ENCODE results near the gene FAAP20.

Gene FAAP20

DNA sequence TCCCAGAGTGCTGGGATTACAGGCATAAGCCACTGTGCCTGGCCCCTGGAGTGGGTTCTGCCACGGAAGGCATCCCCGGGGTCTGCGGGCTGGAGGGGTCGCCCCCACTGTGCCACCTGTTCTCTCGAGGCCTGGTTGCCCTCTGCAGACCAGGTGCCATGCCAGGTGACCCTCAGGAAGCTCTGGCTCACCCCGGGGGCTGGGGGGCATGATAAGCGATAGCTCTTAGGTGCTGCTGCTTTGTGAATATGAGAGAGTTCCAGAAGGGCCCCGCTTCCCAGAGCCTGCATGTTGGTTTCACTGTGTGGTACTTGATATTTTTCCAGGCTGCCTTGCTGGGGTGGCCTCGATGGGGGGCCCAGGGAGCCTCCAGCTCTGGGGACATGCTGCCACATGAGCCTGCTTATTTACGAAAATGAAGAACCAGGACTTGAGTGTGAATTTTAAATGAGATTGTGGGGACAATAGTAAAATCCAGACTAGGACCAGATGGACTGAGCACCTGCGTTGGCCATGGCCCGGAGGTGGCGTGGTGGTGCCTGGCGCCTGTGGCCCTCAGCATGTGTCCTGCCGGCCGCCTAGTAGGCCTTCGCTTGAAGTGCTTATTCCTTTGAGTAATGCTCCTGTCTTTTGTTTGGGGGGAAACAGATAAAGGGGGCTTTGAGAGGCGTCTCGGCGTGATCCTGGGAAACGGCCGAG, 40.9 kb upstream of the FAAP20 start:
- H3K4me3 ChIP-seq (ENCODE audit: low read depth, low read length), result no peak overlapping the region
- no peaks in the 10 kb centered on the region for H3K27me3 ChIP-seq (ENCODE audit: insufficient read depth, low read length)
- H3K36me3 ChIP-seq (ENCODE audit: insufficient read depth, low read length), result no peaks in the 10 kb centered on the region
- H3K79me2 ChIP-seq (ENCODE audit: control insufficient read depth, insufficient read depth, low read length, unreplicated experiment), result peaks cover 94% of the 10 kb centered on the region
- H3K4me1 ChIP-seq (ENCODE audit: control insufficient read depth, insufficient read depth, low read length, unreplicated experiment), result peaks cover 56% of the 10 kb centered on the region
- peak overlapping the region; percentile 73 for H3K27ac ChIP-seq (ENCODE audit: low read depth, low read length)
- no peak overlapping the region for H2AFZ ChIP-seq (ENCODE audit: low read length, unreplicated experiment)

- Histone ChIP-seq H3K79me2 (ENCODE audit: control insufficient read depth, insufficient read depth, low read length, unreplicated experiment) (peaks cover 94% of the 10 kb centered on the region), H3K27ac (ENCODE audit: low read depth, low read length) (peak overlapping the region; percentile 73), H3K27me3 (ENCODE audit: insufficient read depth, low read length) (no peaks in the 10 kb centered on the region), H3K4me1 (ENCODE audit: control insufficient read depth, insufficient read depth, low read length, unreplicated experiment) (peaks cover 49% of the 10 kb centered on the region), H3K36me3 (ENCODE audit: insufficient read depth, low read length) (no peaks in the 10 kb centered on the region), H2AFZ (ENCODE audit: low read length, unreplicated experiment) (no peak overlapping the region), H3K4me3 (ENCODE audit: low read depth, low read length) (peak overlapping the region; percentile 27)
Observed at GRCh38 chr1:2234762-2235113, 40.2 kb upstream of the FAAP20 start.

DNA sequence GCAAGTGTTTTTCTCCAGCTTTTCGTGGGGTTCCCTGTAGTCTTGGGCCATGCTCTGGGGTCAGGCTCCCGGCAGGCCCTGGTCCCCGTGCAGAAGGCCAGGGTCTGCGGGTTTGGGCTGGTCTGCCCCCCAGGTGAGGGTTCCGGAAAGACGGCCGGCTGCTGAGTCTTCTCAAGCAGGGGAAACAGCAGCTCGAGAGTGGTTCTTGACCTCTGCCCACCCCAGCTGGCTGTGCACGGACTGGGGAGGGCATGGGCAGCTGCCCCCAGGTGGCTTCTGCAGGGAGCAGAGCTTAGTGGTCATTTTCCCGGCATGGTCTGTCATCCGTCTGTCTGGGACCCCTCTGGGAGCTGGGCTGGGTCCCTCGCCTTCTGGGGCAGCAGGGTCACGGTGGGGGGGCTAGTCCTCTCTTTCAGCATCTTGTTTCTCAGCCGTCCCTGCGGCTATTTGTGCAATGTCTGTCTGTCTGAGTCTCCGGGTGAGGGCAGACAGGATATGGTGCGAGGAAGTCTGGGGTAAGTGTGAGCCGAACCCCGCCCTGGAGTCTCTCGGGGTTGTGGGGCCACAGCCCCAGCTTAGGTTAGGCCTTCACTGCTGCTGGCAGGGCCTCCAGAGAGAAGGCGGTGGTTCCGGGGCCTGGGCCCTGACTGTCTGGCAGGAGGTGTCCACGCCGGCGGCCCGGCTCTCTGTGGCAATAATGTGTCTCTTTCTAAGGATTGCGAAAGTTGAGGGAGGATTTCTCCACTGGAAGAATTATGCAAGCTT, 39.6 kb upstream of the FAAP20 start:
- no peak overlapping the region for H2AFZ ChIP-seq (ENCODE audit: low read length, unreplicated experiment)
- no peaks in the 10 kb centered on the region for H3K27me3 ChIP-seq (ENCODE audit: insufficient read depth, low read length)
- H3K4me1 ChIP-seq (ENCODE audit: control insufficient read depth, insufficient read depth, low read length, unreplicated experiment), result peaks cover 43% of the 10 kb centered on the region
- peaks cover 94% of the 10 kb centered on the region for H3K79me2 ChIP-seq (ENCODE audit: control insufficient read depth, insufficient read depth, low read length, unreplicated experiment)
- no peaks in the 10 kb centered on the region for H3K36me3 ChIP-seq (ENCODE audit: insufficient read depth, low read length)
- H3K27ac ChIP-seq (ENCODE audit: low read depth, low read length), result peak overlapping the region; percentile 73
- H3K4me3 ChIP-seq (ENCODE audit: low read depth, low read length), result peak overlapping the region; percentile 93

DNA sequence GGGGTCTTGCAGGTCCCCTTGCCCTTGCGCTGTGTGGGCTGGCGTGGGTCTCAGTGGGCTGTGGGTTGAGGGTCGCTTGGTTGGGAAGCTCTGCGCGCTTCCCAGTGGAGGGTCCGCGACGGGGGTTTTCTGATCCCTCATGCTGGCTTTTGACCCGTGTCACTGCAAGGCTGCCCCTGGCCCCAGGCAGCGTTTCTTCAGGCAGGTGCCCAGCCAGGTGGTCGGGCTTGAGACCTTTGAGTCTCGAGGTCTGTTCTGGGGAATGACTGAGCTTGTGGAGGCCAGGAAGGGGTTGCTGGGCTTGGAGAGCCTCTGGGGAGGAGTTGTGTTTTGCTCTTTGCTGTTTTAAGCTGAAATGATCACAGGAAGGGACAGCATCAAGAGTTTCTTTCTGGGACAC, 38.9 kb upstream of the FAAP20 start:
- Histone ChIP-seq H3K27ac (ENCODE audit: low read depth, low read length) (peak overlapping the region; percentile 73; the same call in 1 of the 2 replicates), H3K4me3 (ENCODE audit: low read depth, low read length) (peak overlapping the region; percentile 93), H3K79me2 (ENCODE audit: control insufficient read depth, insufficient read depth, low read length, unreplicated experiment) (peaks cover 93% of the 10 kb centered on the region), H3K4me1 (ENCODE audit: control insufficient read depth, insufficient read depth, low read length, unreplicated experiment) (peaks cover 43% of the 10 kb centered on the region), H2AFZ (ENCODE audit: low read length, unreplicated experiment) (no peak overlapping the region), H3K36me3 (ENCODE audit: insufficient read depth, low read length) (no peaks in the 10 kb centered on the region), H3K27me3 (ENCODE audit: insufficient read depth, low read length) (no peaks in the 10 kb centered on the region)

- Histone ChIP-seq H3K27ac (ENCODE audit: low read depth, low read length) (peak overlapping the region; percentile 73; the same call in 1 of the 2 replicates), H3K79me2 (ENCODE audit: control insufficient read depth, insufficient read depth, low read length, unreplicated experiment) (peaks cover 88% of the 10 kb centered on the region), H3K4me1 (ENCODE audit: control insufficient read depth, insufficient read depth, low read length, unreplicated experiment) (peaks cover 43% of the 10 kb centered on the region), H3K36me3 (ENCODE audit: insufficient read depth, low read length) (no peaks in the 10 kb centered on the region), H3K4me3 (ENCODE audit: low read depth, low read length) (peak overlapping the region; percentile 93), H3K27me3 (ENCODE audit: insufficient read depth, low read length) (no peaks in the 10 kb centered on the region), H2AFZ (ENCODE audit: low read length, unreplicated experiment) (no peak overlapping the region)
Observed at GRCh38 chr1:2232916-2233438, 38.4 kb upstream of the FAAP20 start.

DNA sequence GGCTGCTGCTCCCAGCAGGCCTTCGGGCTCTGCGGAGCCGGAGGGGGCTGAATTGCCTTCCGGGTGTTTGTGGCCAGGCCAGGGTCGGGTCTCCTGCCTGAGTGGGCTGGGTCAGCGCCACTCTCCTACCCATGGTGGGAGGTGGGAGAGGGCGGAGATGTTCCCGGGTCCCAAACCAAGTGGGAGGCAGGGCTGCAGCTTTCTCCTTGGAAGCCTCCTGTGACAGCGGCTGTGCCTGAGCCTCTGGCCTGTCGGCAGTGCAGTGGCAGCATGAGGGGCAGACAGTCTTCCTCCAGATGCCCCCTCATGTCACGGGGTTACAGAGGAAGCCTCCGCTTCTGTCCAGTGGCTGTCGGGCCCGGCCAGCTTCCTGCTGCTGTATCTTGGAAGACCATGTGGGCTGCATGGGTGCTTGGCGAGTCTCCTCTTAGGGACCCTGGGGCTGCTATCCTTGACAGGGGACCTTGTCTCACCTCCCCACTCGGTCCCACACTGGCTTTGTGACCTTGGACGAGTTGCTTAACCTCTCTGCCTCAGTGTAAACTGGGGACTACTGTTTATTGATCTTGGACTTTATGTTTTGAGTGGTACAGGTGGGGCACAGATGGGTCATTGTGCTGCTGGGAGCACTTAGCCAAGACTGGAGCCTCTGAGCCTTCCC, 37.8 kb upstream of the FAAP20 start:
- Histone ChIP-seq H3K27ac (ENCODE audit: low read depth, low read length) (peak overlapping the region; percentile 19; the same call in 1 of the 2 replicates), H3K79me2 (ENCODE audit: control insufficient read depth, insufficient read depth, low read length, unreplicated experiment) (peaks cover 82% of the 10 kb centered on the region), H3K4me1 (ENCODE audit: control insufficient read depth, insufficient read depth, low read length, unreplicated experiment) (peaks cover 39% of the 10 kb centered on the region), H3K27me3 (ENCODE audit: insufficient read depth, low read length) (no peaks in the 10 kb centered on the region), H3K4me3 (ENCODE audit: low read depth, low read length) (peak overlapping the region; percentile 93), H3K36me3 (ENCODE audit: insufficient read depth, low read length) (no peaks in the 10 kb centered on the region), H2AFZ (ENCODE audit: low read length, unreplicated experiment) (no peak overlapping the region)

DNA sequence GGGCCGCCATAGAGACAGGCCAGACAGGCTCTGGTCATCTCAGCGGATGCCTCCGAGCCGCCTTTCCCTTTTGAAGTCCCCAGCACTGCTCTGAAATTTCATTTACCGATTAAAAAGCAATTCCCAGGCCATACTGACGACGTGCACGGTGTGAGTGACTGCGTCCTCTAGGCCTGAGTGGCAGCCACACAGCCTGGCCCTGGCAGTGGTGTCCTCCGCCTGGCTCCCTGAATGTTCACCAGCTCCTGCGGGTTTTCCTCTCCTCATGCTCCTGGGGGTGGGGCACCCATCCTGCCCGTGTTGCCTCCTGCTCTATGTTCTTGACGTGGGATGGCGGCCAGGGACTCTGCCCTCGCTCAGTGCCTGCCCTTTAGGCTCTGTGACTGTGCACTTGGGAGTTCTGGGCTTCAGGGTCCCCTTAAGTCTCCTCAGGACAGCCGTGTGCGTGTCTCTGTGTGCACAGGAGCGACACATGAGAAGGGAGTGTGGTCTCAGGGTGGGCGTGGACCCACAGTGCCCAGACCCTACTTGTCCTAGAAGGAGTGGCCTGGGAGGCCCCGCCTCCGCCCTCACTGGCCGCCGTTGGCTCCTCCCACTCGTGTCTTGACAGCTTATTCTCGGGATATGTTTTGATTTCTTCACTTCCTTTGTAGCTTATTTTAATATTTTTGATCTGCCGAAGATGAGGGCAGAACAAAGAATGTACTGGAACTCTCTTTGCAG, 37.1 kb upstream of the FAAP20 start:
- Histone ChIP-seq H3K36me3 (ENCODE audit: insufficient read depth, low read length) (no peaks in the 10 kb centered on the region), H3K27ac (ENCODE audit: low read depth, low read length) (peak overlapping the region; percentile 43; the same call in 1 of the 2 replicates), H2AFZ (ENCODE audit: low read length, unreplicated experiment) (no peak overlapping the region), H3K4me3 (ENCODE audit: low read depth, low read length) (peak overlapping the region; percentile 93), H3K79me2 (ENCODE audit: control insufficient read depth, insufficient read depth, low read length, unreplicated experiment) (peaks cover 76% of the 10 kb centered on the region), H3K4me1 (ENCODE audit: control insufficient read depth, insufficient read depth, low read length, unreplicated experiment) (peaks cover 34% of the 10 kb centered on the region), H3K27me3 (ENCODE audit: insufficient read depth, low read length) (no peaks in the 10 kb centered on the region)

DNA sequence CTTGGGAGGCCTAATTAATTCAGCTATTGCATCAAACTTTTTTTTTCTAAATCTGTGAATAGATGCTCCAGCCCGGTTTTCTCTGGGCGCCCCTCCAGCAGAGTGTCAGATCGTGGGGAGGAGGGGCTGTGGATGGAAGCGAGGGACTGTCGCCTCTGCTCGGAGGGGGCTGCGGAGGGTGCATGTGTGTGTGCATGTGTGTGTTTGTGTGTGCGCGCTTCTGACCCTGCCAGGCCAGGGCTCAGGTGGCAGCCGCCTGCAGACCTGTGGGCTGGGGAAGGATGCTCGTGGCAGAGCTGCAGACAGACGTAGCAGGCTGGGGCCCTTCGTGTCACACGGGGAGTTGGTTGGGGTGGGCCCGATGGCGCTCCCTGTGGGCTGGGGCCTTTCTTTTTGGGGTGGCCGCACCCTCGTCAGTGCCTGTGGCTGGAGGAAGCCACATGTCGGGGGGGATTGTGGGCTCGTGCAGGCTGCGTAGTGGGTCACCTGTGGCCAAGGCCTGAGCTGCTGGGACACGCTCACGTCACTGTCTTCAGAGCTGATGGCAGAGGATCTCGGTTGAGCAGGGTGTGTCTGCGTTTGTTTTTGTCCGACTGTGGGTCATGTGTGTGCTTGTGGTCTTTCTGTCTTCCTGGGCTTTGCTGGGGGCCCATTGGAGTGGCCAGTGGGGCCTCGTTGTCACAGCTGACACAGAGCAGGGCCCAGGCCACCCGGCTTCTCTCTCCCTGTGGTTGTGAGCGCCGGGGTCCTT, 36.4 kb upstream of the FAAP20 start:
- no peaks in the 10 kb centered on the region for H3K36me3 ChIP-seq (ENCODE audit: insufficient read depth, low read length)
- no peaks in the 10 kb centered on the region for H3K27me3 ChIP-seq (ENCODE audit: insufficient read depth, low read length)
- H3K4me3 ChIP-seq (ENCODE audit: low read depth, low read length), result peak overlapping the region; percentile 93
- peaks cover 70% of the 10 kb centered on the region for H3K79me2 ChIP-seq (ENCODE audit: control insufficient read depth, insufficient read depth, low read length, unreplicated experiment)
- peak overlapping the region; percentile 56 for H3K27ac ChIP-seq (ENCODE audit: low read depth, low read length)
- peaks cover 32% of the 10 kb centered on the region for H3K4me1 ChIP-seq (ENCODE audit: control insufficient read depth, insufficient read depth, low read length, unreplicated experiment)
- H2AFZ ChIP-seq (ENCODE audit: low read length, unreplicated experiment), result no peak overlapping the region

GRCh38 chr1:2229911-2230731, 35.5 kb upstream of the FAAP20 start:
- H3K36me3 ChIP-seq (ENCODE audit: insufficient read depth, low read length), result no peaks in the 10 kb centered on the region
- peaks cover 61% of the 10 kb centered on the region for H3K79me2 ChIP-seq (ENCODE audit: control insufficient read depth, insufficient read depth, low read length, unreplicated experiment)
- no peaks in the 10 kb centered on the region for H3K27me3 ChIP-seq (ENCODE audit: insufficient read depth, low read length)
- H2AFZ ChIP-seq (ENCODE audit: low read length, unreplicated experiment), result no peak overlapping the region
- peaks cover 24% of the 10 kb centered on the region for H3K4me1 ChIP-seq (ENCODE audit: control insufficient read depth, insufficient read depth, low read length, unreplicated experiment)
- H3K4me3 ChIP-seq (ENCODE audit: low read depth, low read length), result peak overlapping the region; percentile 93
- H3K27ac ChIP-seq (ENCODE audit: low read depth, low read length), result peak overlapping the region; percentile 56

Measured in ACC112 (cell line).